Measurements from ENCODE around the gene ZSWIM3.

Gene ZSWIM3

DNA sequence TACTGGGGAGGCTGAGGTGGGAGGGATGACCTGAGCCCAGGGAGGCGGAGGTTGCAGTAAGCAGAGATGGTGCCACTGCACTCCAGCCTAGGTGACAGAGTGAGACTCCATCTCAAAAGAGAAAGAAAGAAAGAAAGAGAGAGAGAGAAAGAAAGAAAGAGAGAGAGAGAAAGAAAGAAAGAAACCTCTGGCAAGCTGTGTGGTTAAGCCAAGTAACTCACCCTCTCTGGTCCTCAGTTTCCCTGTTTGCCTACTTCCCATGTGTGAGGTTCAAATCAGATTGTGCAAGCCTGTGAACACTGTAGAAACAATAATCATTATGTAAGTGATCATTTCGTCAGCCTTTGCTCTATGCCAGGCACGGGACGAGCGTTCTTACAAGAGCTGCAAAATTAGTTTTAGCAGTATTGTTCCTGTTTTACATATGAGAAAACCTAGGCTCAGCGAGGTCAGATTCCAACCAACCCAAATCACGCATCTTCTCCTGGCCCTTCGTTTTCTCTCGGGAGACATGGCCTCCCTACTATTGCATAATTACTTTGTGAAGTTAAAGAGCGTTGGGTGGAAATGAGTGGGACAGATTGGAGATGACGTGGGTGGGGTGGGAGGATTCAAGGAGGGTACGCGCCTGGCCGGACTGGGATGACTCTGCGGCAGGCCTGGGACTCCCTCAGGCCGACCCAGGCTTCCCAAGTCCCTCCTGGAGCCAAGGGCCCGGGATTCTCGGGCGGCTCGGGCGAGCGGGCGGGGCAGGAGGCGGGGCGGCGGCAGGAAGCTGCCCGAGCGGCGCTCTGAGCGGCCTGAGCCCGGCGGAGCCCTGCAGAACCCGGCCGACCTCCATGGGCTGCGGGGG, 24.2 kb upstream of the ZSWIM3 start, which contains the start of gene SNX21:
Gene SNX21, plus strand, starts transcription at position 770 of the 853 bp plus-strand sequence. CDS start 121 bp downstream, outside the sequence.
- DNase-seq = peak; percentile 47 to 71

DNA sequence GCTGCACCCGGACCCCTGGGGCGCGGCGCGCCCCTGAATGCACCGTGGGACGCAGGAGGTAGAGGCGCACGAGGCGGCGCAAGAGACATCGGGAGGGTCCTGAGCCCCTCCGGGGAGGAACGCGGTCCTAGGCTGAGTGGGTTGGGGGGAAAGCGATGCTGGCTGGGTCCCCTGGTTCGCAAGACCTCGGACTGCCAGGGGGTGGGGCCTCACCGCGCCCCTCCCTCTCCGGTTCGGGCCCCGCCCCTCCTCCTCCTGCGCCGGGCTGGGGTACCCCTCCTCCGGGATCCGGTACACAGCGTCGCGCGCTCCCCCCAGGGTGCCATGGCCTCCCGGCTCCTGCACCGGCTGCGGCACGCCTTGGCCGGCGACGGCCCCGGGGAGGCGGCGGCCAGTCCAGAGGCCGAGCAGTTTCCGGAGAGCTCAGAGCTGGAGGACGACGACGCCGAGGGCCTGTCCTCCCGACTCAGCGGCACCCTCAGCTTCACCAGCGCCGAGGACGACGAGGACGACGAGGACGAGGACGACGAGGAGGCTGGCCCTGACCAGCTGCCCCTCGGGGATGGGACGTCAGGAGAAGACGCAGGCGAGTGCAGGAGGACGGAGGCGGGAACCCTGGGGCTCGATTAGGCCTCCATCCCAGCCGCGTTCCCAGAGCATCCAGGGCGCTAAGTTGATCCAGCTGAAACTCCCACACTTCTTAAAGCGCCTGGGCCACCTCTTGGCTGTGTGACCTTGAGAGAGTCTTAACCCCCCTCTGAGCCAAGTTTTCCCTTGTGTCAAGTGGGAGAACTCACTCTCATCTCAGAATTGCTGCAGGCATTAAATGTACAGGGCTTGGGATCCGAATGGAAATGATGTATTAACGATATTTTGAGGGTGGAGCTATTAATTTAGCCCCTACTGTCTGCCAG, 23.3 kb upstream of the ZSWIM3 start:
- peak in 1 of 2 experiments; percentile 18 for DNase-seq

DNA sequence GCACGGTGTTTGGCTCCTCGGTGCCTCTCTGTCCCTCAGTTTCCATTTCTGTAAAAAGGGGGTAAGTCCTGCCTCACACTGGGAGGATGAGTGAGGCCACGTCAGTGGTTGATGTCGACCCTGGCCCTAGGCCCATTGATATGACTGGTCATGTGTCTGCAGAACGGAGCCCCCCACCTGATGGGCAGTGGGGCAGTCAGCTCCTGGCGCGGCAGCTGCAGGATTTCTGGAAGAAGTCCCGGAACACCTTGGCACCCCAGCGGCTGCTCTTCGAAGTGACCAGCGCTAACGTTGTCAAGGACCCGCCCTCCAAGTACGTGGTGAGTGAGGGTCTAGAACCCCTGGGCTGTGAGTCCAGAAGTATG, 22.6 kb upstream of the ZSWIM3 start:
- DNase-seq = no peak

DNA sequence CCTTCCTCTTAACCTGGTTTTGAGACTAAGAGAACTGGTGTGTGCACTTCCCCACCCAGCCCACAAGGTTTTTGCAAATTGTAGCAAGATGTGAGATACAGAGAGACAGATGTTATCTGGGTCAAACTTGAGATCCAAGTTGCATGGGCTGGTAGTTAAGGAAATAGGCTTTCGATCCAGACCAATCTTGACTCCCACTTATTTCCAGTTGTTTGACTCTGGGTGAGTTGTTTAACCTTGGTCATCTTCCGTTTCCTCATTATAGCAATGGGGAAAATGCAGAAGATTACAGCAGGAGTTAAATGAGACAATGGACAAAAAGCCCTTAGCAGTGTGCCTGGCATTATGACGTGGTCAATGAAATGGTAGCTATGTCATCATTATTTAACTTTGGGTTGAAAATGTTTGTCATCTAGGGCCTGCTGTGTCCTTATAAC, 22.1 kb upstream of the ZSWIM3 start:
- no peak for DNase-seq

DNA sequence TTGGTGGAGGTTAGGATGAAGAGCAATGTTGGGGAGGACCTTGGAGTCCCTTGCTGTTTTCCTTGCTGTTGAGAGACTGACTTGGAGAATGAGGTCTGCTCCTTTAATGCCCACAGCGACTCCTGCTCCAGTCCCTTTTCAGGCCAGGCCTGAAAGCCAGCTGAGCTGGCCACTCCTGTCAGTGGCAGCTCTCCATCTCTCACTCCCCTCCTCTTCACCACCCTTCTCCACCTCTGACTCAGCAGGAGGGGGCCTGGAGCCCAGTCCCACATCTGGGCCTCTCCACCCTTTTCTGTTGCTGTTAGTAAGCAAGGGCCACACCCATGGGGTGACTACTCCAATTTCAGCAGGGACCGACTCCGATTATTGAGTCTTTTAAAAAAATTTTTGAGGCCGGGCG, 21.6 kb upstream of the ZSWIM3 start:
- no peak for DNase-seq

DNA sequence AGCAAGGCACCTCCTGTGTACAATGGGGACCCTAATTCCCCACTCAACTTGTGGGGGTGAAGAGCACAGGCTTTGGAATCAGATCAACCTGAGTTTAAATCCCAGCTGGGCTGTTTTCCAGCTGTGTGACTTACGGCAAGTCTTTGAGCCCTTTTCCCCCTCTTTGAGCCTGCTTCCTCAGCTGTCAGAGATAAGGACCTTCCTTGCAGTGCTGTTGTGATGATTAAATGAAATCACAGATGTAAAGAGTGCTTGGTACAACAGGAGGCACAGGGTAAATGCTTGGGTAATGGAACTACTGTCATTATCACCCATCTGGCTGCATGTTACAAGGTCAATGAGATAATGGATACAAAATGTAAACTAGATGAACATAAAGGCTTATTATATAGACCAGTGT, 20.6 kb upstream of the ZSWIM3 start:
- DNase-seq = no peak

DNA sequence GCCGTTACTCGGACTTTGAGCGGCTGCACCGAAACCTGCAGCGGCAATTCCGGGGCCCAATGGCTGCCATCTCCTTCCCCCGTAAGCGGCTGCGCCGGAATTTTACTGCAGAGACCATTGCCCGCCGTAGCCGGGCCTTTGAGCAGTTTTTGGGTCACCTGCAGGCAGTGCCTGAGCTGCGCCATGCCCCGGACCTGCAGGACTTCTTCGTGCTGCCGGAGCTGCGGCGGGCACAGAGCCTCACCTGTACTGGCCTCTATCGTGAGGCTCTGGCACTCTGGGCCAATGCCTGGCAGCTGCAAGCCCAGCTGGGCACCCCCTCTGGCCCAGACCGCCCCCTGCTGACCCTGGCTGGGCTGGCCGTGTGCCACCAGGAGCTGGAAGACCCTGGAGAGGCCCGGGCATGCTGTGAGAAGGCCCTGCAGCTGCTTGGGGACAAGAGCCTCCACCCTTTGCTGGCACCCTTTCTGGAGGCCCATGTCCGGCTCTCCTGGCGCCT, 16.7 kb upstream of the ZSWIM3 start:
- no peak for DNase-seq

DNA sequence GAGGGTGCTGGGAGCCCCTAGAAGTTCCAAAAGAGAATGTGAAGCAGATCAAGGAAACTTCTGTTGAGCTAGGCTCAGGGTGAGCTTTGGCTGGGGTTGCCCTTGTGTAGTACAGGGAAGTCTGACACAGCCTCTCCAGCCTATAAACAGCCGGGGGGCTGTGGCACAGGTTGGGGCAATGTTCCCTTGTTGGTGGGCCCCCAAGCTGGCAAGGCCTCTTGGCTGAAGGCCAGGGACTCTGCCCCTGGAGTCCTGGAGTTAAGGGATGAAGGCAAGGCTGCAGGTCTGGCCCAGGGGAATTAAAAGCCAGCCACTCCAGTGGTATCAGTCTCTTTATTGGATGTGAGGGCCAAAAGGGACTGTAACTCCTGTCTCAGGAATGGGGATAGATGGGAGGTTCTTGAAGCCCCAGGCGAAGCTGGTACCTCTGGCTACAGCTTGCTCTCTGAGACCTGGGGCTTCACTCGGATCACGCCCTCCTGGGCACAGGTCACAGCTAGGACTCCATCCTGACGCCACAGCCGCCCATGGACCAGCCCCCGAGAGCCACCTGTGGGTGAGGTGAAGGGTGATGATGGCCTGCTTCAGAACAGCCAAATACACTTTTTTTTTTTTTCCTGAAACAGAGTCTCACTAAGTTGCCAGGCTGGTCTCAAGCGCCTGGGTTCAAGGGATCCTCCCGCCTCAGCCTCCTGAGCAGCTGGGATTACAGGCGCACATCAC, 15.8 kb upstream of the ZSWIM3 start:
- no peak for DNase-seq

DNA sequence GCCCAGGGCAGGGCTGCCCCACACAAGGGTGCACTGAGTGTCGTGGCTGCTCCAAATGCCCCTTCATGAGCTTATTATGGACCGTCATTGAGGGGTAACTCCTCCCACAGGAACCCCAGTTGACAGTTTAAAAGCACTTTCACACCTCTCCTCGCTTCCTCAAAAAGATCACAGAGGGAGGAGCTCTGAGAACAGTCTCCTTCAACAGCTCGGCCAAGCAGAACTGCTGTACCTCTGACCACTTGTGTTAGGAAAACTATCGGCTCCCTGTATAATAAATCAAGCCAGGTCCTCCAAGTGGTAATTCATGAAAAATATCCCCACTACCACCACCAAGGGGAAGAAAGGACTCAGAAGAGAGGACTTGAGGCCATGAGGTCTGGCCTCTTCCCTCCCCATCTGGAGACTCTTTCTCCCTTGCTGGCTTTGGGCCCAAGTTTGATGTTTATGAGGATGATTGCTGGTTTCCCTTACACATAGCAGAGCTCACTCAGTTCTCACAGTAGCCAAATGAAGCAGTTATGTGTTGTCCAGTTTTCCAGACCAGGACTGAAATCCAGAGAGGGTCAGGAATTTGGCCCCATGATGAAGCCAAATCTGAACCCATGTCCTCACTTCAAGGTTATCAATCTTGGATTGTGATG, 15.1 kb upstream of the ZSWIM3 start:
- no peak for DNase-seq

DNA sequence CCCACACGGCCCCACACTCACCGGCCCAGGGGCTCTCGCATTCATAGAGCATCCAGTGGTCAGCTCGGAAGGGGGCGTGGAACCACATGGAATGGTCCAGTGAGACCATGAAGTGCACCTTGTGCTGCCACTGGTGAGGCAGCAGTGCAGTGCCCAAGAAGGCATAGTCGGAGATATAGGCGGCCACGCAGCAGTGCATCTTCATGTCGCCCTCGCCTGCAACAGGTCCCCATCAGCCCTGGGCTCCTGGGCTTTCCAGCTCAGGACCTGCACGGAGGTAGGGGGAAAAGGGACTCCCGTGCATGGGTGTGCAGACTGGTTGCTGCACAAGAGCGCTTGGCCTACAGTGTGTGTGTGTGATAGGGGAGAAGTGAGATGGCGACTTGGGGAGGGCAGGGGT, 13.9 kb upstream of the ZSWIM3 start:
- DNase-seq = no peak

DNA sequence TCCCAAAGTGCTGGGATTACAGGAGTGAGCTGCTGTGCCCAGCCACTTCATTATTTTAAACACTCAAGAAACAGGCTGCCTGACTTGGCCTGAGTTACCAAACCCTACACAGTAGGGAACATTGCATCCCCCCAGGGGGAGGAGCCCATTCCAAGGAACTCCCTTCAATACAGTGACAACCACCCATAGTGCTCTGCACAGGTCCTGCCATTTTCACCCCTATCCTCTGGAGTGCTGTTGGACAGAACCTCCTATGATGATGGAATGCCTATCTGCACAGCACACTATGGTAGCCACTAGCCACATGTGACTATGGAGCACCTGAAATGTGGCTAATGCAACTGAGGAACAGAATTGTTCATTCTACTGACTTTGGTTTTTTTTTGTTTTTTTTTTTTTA, 12.0 kb upstream of the ZSWIM3 start:
- DNase-seq = no peak

DNA sequence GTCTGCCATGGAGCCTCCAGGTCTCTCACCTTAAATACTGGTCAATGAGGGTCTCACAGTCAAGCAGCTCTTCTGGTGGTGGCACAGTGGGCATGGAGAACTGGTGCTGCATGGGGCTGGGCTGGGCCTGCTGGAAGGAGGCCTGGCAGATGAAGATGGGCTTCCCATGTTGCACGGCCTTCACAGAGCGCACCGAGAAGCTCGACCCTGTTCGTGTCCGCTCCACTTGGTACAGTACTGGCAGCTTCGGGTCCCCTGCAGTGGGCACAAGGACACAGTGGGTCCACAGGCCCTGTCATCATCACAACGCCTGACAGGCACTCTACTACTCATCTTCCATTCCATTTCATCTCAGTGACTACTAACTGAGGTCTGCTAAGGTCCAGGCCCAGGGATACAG, 9.0 kb upstream of the ZSWIM3 start:
- DNase-seq = no peak

DNA sequence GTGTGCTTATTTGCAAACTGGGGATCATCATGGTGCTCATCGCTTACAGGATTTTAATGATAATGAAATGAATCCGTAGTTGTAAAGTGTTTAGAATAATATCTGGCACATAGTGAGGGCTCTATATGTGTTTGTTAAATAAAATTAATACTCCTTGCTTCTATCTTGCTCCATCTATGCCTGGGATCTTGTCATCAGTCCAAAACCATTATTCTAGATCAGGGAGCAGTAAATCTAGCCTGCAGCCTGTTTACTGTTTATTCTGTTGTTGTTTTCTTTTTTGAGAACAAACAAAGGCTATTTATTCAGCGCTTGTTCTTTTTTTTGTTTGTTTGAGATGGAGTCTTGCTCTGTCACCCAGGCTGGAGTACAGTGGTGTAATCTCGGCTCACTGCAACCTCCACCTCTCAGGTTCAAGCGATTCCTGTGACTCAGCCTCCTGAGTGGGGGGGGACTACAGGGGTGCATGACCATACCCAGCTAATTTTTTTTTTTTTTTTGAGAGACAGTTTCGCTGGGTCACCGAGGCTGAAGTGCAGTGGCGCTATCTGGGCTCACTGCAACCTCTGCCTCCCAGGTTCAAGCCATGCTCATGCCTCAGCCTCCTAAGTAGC, 8.3 kb upstream of the ZSWIM3 start:
- DNase-seq = no peak

DNA sequence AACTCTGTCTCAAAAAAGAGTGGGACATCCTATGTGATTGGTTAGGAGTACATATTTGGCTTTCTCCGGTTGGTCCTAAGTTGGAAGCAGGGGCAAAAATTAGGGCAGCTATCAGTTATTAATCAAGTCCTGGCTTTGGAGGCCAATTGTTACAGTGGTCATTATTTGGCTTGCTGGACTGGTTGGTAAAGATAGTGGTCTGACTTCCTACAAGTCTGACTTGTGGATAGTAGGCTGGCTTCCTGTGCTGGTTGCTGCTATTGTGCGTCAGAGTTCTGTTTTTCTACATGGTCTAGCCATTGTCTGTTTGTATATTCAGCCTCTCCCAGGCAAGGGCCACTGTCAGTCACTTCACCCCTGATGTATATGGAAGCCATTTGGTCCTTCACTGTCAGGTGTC, 7.2 kb upstream of the ZSWIM3 start:
- DNase-seq = no peak

DNA sequence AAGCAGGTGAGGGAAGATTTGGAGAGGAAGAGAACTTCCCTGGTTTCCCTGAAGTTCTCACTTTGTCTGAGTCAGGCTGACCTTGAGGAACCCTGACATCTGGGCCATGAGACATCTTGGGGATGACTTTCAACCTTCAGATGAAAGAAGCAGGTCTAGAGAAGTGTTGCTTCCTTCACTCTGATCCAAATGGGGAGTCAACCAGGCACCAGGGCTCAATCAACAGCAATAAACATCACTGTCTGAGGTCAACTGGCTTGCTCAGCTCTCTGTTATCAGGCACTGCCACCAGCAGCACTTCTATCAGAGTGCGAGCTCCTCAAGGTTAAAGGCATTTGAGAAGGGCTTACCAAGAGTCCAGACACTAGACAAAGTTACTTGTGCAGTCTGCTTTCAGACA, 6.5 kb upstream of the ZSWIM3 start:
- no peak for DNase-seq

DNA sequence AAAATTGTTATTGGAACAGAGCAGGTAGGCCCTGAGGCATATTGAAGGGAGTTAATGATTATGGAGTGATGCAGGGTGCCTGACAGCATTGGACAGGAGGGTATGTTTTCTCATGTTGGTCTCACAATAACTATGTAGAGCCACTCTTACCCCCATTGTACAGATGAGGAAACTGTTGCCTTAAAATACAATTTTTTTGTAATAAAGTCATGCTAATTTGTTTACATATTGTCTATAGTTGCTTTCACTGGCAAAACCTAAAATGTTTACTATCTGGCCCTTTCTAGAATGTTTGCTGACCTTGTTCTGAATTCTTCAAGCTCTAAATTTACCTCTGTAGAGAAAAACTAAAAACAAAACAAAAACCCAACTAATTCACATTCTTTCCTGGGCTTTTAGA, 5.9 kb upstream of the ZSWIM3 start:
- no peak for DNase-seq

DNA sequence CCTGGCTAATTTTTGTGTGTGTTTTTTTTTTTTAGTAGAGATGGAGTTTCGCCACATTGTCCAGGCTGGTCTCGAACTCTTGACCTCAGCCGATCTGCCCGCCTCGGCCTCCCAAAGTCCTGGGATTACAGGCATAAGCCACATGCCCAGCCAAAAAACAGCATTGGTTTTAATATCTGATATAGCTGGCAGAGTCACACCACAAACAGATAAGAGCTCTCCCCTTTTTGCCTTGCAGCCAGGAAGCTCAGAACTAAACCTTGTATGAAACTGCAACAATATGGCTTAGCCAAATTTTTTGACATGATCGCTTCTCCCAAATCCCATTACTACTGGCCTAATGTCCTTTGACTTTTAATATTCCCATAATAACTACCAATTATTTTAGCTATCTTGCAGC, 5.1 kb upstream of the ZSWIM3 start:
- DNase-seq = no peak

DNA sequence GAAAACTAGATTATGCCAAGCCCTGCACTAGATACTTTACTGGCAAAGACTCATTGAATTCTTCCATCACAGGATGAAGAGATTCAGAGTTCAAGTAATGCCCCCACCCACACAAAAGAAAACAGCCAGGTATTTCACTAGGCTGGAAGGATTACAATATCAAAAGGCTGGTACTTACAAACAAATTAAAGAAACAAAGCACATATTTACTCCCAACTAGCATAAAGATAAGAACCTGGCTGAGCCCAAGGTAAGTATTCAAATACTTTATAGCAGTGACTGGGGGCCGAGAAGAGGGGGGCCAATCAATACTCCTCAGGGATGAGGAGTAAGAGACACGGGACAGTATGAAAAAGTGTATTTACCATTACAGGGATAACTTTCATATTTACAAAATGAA, 3.9 kb upstream of the ZSWIM3 start:
- no peak for DNase-seq

DNA sequence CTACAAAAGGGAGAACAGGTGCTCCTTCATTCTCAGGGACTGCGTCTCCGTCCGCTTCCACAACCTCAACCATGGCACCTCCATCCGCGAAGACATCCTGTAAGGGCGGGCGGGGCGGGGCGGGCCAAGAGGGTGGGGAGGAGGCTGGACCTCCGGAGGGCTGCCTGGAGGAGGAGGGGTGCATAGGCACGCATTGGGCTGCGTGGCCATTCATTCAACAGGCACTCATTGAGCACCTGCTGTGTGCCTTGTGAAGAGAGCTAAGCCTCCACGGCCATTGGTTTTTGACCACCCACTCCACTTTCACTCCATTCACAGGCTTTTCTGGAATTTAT, 435 bp downstream of the ZSWIM3 start:
- peak; percentile 26 to 57 for DNase-seq

DNA sequence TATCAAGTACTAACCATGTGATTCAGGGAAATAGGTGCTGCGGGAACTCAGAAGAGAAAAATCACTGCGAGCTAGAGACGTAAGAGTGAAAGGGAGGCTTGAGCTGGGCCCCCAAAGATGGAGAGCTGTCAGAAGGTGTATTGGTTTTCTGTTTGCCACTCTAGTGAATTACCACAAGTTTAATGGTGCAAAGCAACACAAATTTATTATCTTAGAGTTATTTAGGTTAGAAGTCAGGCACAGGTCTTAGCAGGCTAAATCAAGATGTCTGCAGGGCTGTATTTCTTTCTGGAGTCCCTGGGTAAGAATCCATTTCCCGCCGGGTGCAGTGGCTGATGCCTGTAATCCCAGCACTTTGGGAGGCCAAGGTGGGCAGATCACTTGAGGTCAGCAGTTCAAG, 2.5 kb downstream of the ZSWIM3 start:
- DNase-seq = no peak

DNA sequence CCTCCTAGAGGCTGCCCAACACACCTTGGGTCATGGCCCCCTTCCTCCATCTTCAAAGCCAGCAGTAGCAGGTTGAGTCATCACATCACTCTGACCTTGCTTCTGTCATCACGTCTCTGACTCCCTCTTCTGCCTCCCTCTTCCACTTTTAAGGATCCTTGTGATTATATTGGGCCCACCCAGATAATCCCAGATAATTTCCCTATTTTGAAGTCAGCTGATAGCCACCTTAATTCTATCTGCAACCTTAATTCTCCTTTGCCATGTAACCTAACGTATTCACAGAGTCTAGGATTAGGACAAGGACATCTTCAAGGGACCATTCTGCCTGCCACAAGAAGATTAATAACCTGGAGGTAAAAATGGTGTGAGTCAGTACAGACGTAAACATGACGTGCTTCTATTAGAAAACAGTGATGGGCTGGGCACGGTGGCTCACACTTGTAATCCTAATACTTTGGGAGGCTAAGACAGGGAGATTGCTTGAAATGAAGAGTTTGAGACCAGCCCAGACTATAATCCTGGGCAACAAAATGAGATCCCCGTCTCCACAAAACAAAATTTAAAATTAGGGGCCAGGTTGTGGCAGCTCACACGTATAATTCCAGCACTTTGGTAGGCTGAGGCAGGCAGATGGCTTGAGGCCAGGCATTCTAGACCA, 3.3 kb downstream of the ZSWIM3 start:
- DNase-seq = peak; percentile 33 to 45

All from SHP77 (cell line).